Loucy (cell line): ENCODE results near the gene MAD1L1.

Experiments used
- CTCF ChIP-seq: fragments of 200-600 bp; sonication (generic); conservative IDR thresholded peaks from 2 replicates; pipeline ENCODE4 v1.5.1; 2014; ENCODE audit warnings: mild to moderate bottlenecking, antibody characterized with exemption, low read length
- EZH2phosphoT487 ChIP-seq: fragments of 200-600 bp; IDR thresholded peaks from 2 replicates; pipeline ENCODE4 v1.6.1; 2018; ENCODE audit warnings: antibody characterized with exemption, mild to moderate bottlenecking, moderate library complexity, borderline replicate concordance

GRCh38 chr7:2115760-2116447 lies 116.8 kb downstream of the MAD1L1 start:
- no peak for TF ChIP-seq CTCF
- TF ChIP-seq EZH2phosphoT487: no peak
